CMK (cell line): ENCODE results near the gene MYOG.

ENCODE experiments used
- DNase-seq: peaks from one replicate; pipeline ENCODE4 v3.0.0-alpha.2; 2010; ENCODE audit warnings: low read depth

MYOG gene

GRCh38 chr1:203117611-203118575 is 32.1 kb upstream of the MYOG start:
- DNase-seq = peak; percentile 55

DNA sequence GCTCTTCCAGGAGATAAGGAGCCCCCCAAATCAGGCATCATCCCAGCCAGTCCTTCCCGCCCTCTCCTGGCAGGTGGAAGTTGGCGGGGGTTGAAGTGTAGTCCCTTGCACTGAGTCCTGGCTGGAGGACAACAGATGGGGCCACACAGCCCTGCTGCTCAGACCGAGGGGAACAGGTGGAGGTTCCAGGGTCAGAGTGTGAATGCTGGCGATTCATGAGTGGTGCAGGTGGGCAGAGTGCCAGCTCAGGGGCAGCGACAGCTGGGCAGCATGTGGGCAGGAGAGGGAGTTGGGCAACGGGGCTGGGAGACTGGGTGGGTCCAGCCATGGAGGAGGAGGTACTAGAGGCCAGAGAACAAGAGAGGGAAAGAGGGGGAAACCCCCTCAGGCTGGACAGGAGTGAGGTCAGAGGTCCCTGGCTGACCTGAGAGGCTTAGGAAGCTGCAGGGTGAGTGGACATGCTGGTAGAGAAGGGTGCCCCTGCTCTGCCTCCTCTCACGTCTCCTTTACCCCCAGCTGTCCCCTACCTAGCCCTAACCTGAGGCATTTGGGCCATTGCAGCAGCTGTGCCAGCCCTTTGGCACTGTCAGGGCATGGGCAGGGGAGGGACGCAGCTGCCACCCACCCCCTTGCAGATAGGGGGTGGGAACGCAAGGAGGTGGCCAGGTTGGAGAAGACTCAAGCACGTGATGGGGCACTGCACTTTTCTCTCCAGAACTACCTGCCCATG is 30.4 kb upstream of the MYOG start:
- DNase-seq = no peak

- no peak for DNase-seq
Measured at GRCh38 chr1:203114202-203114601, 28.4 kb upstream of the MYOG start.

- DNase-seq = no peak
Measured at GRCh38 chr1:203113308-203113707, 27.5 kb upstream of the MYOG start.

- no peak for DNase-seq
Measured at GRCh38 chr1:203112475-203112874, 26.7 kb upstream of the MYOG start.

DNA sequence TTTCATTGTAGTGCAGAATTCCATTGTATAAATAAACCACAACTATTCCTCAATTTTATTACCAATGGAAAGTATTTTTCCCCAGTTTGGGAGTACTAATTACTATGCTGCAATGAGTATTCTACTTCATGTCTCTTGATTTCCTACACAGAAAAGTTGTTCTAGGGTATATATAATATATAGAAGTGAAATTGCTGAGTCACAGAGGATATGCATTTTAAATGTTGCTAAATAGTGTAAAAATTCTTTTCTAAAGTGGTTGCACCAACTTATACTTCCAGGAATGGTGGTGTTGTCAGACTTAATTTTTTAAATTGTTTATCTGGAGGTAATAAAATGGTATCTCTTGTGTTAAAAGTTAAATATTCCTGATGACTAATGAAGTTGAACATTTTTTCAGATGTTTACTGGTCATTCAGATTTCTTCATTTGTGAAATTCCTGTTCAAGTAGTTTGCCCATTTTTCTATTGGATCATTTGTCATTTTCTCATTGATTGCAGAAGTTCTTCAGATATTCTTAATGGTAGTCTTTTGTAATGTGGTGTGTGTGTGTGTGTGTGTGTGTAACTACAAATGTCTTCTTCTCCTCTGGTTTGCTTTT is 19.1 kb upstream of the MYOG start:
- DNase-seq = no peak

GRCh38 chr1:203103829-203104495 is 18.1 kb upstream of the MYOG start:
- DNase-seq = no peak

DNA sequence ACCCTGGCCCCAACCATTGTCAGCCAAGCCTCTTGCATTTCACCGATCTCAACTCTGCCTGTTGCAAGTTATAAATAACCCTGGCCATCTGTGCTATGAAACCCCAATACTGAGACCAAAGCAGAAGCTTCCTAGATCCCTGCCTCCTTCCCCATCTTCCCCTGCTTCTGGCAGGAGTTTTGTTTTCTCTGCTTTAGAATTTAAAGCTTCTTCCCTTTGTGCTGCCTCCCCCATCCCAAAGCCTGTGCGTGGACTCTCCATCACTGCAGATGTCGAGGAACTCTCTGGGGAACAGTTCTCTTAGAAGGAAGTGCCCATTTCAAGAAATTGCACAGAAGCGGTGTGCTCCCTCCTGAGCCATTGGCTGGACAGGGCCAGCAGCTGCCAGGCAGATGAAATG is 17.4 kb upstream of the MYOG start:
- DNase-seq = no peak

DNA sequence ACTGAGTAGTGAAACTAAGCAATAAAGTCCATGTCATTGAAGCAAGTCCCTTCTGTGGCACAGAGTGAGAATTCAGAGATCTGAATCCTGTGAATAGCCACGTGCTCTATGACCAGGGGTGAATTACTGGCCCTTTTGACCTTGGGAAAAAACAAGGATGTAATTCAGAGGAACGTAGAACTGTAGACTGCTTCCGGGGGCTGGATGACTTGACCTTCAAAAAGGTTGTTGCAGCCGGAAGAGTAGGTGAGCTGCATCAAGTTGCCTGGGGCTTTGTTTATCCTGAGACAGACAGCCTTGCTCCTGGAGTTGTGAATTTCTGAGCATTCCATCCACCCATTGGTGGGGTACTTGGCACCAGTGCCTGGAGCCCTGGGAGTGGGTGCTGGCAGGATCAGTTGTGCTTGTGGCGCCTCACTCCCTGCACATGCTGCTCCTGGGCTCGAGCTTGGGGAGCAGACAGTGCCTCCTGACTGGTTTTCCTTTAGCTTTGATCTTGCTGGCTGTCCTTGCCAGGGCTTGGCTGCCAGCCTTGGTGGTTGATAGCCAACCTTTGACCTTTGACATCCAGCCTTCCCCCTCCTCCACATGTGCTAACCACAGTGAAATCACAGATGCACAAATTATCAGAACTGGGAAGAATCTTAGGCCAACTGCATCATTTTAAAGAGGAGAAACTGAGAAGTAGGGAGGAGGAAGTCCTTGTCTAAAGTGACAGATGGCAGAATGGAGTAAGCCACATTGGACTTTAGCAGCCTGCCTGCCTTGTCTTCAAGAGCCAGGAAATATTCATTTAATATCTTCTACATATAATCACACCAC is 16.2 kb upstream of the MYOG start:
- DNase-seq = no peak

- DNase-seq = no peak
Measured at GRCh38 chr1:203100516-203100869, 14.7 kb upstream of the MYOG start.

DNA sequence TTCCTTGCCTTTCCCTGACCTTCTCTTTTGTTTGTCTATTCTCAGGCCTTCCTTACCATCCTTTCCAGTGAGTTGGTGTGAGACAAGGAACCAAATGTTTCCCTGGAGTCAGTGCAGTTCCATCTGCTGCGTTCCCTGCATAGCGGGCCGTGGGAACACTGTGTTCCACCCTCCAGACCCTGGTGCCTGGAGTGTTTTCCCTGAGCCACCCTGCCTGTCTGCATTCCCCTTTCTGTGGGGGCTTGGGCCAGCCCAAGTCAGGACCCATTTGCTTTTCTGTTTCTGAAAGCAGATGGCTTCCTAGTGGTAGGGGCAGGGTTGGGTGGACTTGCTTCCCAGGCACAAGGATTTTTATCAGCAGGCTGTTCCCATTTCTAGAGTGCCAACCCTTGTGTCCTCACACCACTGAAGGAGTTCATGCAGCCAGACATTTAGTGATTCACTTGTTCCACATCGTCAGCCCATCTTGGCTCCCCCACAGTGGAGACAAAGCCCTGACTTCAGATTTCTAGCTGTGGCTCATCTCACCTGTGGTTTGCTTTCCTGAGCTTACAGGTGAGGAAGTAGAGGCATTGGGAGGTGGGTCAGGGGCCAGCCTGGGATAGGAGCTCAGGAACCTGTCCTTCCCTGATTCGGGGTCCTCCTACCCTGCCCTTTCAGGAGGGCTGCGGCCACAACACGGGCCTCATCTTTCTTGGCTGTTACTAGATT is 14.1 kb upstream of the MYOG start:
- no peak for DNase-seq

DNA sequence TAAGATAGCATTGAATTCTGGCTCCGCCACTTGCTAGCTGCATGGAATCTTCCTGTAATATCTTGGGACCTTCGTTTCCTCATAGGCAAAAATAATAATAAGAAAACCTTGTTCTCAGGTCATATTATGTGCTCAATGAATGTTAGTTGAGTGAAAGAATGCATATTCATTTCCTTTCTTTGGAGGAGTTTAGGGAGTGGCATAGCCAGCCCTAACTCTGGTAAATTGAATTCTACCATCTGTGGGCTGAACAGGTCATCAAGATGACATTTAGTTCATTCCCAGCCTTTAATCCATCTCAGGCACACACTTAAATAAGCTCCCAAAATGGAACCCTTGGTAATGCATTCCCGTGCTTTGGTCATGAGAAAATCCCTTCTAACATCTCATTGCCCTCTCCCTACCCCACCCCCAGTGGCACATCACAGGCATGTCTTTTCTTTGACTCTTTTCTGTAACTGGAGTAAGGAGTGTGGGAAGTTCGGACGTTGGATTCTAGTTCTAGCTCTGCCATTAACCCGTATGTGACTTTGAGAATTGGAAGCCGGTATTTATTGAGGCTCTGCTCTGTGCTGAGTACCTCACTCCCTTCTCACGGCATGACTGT is 13.2 kb upstream of the MYOG start:
- DNase-seq = no peak

DNA sequence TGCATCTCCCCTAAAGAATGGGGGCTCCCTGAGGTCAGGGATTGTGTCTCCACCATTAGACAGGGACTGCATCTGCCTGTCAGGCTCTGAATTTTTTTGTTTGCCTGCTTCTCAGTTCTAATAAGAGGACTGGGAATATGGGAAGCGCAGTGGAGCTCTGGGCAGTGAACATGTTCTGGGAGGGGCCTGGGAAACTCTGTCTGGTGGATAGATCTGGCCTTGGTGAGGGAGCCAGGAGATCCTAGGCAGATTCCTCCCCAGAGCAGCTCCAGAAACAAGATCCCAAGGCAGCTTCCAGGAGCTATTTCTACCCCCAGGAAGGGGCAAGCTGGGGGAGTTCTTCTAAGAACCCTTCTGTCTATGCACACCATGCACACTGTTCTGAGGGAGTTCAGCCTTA is 12.6 kb upstream of the MYOG start:
- DNase-seq = no peak

DNA sequence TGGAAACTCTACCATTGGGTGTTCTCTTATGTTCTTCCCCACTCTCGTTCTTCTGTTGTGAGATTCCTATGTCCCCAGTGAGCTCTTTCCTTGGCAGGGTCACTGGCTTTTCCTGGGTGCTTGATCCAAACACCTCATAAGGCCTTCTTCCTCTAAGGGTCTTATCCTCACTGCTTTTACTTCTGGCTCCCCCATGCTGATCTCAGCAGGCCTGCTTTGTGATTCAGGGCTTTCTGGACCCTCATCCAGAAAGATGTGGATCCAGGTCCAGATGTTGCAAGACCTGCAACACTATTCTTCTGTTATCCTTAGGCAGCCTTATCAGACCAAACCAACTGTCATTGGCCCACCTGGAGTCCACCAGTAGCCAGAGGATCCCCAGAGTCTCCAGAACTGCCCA is 11.2 kb upstream of the MYOG start:
- DNase-seq = no peak

DNA sequence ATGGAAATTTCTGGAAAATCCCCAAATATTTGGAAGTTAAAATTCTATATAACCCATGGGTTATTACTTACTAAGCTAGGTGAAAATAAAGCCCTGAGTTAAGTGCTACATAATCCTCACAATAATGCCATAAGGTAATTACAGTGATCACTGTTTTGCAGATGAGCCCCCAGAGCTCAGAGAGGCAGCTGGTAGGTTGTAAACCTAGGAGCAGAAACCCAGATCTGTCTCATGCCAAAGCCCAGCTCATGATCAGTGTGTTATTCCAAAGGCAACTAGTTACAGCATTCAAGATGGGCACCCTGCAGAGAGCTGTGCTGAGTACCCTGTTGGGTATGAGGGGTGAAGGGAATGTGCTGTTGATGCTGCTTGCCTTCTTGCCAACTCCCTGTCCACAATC is 10.8 kb upstream of the MYOG start:
- DNase-seq = no peak

- DNase-seq = no peak
Measured at GRCh38 chr1:203095061-203095690, 9.4 kb upstream of the MYOG start.

DNA sequence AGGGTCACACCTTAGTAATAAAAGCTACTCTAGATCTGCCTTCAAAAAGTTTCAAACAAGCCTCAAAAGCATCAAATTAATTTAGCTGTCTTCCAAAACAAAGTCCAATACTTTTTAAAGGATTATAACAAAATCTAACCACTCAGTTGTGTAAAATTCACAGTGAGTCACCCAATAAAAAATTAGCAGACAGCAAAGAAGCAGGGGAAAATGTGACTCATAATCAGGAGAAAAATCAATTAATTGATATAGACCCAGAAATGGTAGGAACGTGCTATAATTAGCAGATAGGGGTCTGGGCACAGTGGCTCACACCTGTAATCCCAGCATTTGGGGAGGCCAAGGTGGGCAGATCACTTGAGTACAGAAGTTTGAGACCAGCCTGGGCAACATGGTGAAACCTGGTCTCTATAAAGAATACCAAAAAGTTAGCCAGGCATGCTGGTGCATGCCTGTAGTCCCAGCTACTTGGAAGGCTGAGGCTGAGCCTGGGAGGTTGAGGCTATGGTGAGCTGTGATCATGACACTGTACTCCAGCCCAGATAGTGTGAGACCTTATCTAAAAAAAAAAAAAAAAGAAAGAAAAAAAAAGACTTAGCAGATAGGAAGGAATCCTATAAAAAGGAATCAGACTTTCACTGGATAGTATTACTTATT is 8.1 kb upstream of the MYOG start:
- DNase-seq = no peak

DNA sequence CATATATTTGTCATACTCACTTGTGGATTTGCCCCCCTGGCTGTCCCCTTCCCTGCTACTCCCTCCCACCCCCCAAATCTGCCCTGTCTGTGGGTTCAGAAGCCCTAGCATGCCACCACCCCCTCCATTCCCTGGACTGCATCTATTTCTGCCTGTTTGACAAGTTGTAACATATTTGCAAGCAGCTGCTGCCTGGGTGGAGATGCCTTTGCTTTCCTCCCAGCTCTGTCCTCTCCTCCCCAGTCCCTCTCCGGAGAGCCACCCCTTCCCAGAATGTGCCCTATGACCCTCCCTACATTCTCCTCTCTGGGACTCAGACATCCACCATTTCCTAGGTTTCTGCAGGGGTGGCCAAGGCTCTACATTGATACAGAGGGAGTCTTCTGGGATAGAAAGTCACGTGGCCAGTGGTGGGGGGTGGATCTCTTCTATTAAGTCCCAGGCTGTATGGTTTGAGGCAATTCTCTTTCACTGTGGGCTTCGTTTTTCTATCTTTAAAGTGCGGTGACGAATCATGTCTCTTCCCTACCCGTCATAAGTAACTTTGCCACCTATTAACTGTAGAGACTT is 6.0 kb upstream of the MYOG start:
- no peak for DNase-seq

DNA sequence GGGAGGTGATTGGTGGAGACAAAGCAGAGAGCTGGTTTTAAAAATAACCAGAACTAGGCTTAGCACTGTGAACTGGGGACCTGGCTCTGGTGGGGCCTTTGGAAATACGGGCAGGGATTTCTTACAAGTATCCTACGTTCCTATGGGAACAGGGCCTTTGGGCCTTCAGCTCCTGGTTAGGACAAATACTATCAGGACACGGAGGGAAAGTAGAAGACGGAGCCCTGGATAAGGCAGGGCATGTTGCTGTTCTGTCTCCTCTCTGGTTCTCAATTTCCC is 5.3 kb upstream of the MYOG start:
- DNase-seq = no peak
